Measurements from ENCODE around the gene SKAP2. TPM values are rescaled to one million over a fixed set of nuclear protein-coding genes. Genes with fewer than 3 reads are reported as not detected.

SKAP2 gene
- total and polyA plus RNA-seq, 2 of the 13 experiments (the other 11 are each of a cell fraction or from before 2014, with no cell fraction given) = 3.6 to 12.9 TPM

DNA sequence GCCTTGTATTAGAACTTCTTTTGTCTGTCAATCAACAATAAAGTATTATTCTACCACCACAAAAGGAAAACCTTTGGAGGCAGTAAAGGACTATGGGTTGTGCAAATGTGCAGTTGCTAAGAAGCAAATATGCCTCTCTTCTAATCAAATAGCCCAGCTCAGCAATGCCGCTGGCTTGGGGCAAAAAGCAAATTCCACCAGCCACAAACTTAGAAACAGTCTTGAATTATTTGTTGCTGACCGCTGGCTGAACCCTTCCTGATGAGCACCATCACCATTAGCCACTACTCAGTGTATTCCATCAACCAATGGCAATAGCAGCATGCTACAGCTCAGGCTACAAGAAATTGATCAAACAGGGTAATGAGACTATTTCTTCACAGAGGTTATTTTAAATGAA lies 51.0 kb downstream of the SKAP2 start:
- Histone ChIP-seq H3K4me2 (ENCODE audit: low read depth, low read length) (peak overlapping the region; percentile 29; the same call in 1 of the 2 replicates), H3K27me3 (ENCODE audit: control insufficient read depth in 1 of 2, insufficient read depth in 2 of 2, low read length in 2 of 2) (no peaks in the 10 kb centered on the region), H3K4me3 (replicated peaks in 1 of 3; ENCODE audit: insufficient read depth in 1 of 3, low read depth in 2 of 3, low read length in 3 of 3) (0 out of 6 replicates have a peak overlapping the region, but pooled peaks of 1 of the 3 experiments have one; percentile 15), H3K4me1 (ENCODE audit: insufficient read depth, low read length) (peaks cover 9% of the 10 kb centered on the region), H3K27ac (ENCODE audit: extremely low read length, insufficient read depth, low read length) (no peak overlapping the region), H2AFZ (ENCODE audit: low read length) (no peak overlapping the region), H3K79me2 (ENCODE audit: insufficient read depth, low read length) (no peaks in the 10 kb centered on the region), H3K36me3 (replicated peaks in 1 of 2; ENCODE audit: control insufficient read depth in 1 of 2, insufficient read depth in 2 of 2, low read length in 2 of 2) (no peaks in the 10 kb centered on the region), H3K9me3 (ENCODE audit: low read length) (no peaks in the 10 kb centered on the region), H3K9ac (ENCODE audit: insufficient read depth, low read depth, low read length) (no peak overlapping the region), H4K20me1 (ENCODE audit: insufficient read depth, low read length) (no peaks in the 10 kb centered on the region)
- no TSS peak for BruUV-seq (replicated peaks)
- TF ChIP-seq TMF1 (CRISPR knock-in tag; IDR thresholded peaks at IDR 0.05; ENCODE audit: low read depth) = no peak
- no peak for TF ChIP-seq NONO (IDR thresholded peaks at IDR 0.05)
- no peak for TF ChIP-seq NONO (CRISPR knock-in tag; conservative IDR thresholded peaks at IDR 0.05)
- TF ChIP-seq, protein P1, sequence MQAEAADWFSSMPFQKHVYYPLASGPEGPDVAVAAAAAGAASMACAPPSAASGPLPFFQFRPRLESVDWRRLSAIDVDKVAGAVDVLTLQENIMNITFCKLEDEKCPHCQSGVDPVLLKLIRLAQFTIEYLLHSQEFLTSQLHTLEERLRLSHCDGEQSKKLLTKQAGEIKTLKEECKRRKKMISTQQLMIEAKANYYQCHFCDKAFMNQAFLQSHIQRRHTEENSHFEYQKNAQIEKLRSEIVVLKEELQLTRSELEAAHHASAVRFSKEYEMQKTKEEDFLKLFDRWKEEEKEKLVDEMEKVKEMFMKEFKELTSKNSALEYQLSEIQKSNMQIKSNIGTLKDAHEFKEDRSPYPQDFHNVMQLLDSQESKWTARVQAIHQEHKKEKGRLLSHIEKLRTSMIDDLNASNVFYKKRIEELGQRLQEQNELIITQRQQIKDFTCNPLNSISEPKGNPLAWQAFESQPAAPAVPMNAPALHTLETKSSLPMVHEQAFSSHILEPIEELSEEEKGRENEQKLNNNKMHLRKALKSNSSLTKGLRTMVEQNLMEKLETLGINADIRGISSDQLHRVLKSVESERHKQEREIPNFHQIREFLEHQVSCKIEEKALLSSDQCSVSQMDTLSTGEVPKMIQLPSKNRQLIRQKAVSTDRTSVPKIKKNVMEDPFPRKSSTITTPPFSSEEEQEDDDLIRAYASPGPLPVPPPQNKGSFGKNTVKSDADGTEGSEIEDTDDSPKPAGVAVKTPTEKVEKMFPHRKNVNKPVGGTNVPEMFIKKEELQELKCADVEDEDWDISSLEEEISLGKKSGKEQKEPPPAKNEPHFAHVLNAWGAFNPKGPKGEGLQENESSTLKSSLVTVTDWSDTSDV (CRISPR knock-in tag; IDR thresholded peaks at IDR 0.05) = no peak
- TF ChIP-seq, protein P2, sequence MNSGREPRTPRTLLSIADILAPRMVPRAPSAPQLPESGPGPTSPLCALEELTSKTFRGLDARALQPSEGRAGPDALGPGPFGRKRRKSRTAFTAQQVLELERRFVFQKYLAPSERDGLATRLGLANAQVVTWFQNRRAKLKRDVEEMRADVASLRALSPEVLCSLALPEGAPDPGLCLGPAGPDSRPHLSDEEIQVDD (CRISPR knock-in tag; IDR thresholded peaks at IDR 0.05; ENCODE audit: borderline replicate concordance) = no peak
- no peak for TF ChIP-seq HMGA1 (CRISPR knock-in tag; conservative IDR thresholded peaks at IDR 0.05)
- no peak for TF ChIP-seq ZNF441 (CRISPR knock-in tag; IDR thresholded peaks at IDR 0.05; ENCODE audit: borderline replicate concordance)
- no peak for TF ChIP-seq ZKSCAN1 (IDR thresholded peaks at IDR 0.05; ENCODE audit: low read length)
- TF ChIP-seq, protein P3, sequence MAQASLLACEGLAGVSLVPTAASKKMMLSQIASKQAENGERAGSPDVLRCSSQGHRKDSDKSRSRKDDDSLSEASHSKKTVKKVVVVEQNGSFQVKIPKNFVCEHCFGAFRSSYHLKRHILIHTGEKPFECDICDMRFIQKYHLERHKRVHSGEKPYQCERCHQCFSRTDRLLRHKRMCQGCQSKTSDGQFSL (CRISPR knock-in tag; IDR thresholded peaks at IDR 0.05) = no peak
- TF ChIP-seq PITX1 (CRISPR knock-in tag; IDR thresholded peaks at IDR 0.05) = no peak
- TF ChIP-seq ZNF121 (CRISPR knock-in tag; IDR thresholded peaks at IDR 0.05) = no peak
- TF ChIP-seq, protein P4, sequence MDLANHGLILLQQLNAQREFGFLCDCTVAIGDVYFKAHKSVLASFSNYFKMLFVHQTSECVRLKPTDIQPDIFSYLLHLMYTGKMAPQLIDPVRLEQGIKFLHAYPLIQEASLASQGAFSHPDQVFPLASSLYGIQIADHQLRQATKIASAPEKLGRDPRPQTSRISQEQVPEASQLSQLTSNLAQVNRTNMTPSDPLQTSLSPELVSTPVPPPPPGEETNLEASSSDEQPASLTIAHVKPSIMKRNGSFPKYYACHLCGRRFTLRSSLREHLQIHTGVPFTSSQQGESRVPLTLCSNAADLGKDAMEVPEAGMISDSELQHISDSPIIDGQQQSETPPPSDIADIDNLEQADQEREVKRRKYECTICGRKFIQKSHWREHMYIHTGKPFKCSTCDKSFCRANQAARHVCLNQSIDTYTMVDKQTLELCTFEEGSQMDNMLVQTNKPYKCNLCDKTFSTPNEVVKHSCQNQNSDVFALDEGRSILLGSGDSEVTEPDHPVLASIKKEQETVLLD (CRISPR knock-in tag; IDR thresholded peaks at IDR 0.05; ENCODE audit: low read depth) = no peak
- TF ChIP-seq ZNF775 (CRISPR knock-in tag; IDR thresholded peaks at IDR 0.05; ENCODE audit: borderline replicate concordance) = no peak
- no peak for TF ChIP-seq TRIM24 (CRISPR knock-in tag; IDR thresholded peaks at IDR 0.05)
- no peak for TF ChIP-seq ZFP82 (CRISPR knock-in tag; IDR thresholded peaks at IDR 0.05; ENCODE audit: borderline replicate concordance)
- ChIA-PET POLR2A (no interaction called here), CTCF (ENCODE audit: low intra/inter-chr PET ratio, low total read pairs) (no interaction called here)
- FAIRE-seq = peak; percentile 82
- DNase-seq (ENCODE audit: low spot score) = peak; percentile 64
- peak; percentile 57 for ATAC-seq
- 29% methylated on average over 2 of the region's 2 CpGs for WGBS (ENCODE audit: low lambda C conversion rate)
- in situ Hi-C loops (cut with HindIII; ENCODE audit: extremely low pct_ligation_motif_present, low pct_unique_long_range_greater_than_20kb) = no loop called here
- intact Hi-C loops (cut with micrococcal nuclease; ENCODE audit: unreplicated experiment) = no loop called here
